HG03108 (cell line): ENCODE data around the gene PTGR1.
"Not testable (repeated sequence)": the region's sequence is repeated elsewhere in the genome, so short reads cannot be mapped to it uniquely, and the experiment has no call there.

Experiments
- ATAC-seq: cut with Tn5 transposase; IDR thresholded peaks from one replicate; pipeline ENCODE4 v1.9.1; 2021; ENCODE audit warnings: moderate library complexity; ENCODE audit not compliant: unreplicated experiment

PTGR1 gene

DNA sequence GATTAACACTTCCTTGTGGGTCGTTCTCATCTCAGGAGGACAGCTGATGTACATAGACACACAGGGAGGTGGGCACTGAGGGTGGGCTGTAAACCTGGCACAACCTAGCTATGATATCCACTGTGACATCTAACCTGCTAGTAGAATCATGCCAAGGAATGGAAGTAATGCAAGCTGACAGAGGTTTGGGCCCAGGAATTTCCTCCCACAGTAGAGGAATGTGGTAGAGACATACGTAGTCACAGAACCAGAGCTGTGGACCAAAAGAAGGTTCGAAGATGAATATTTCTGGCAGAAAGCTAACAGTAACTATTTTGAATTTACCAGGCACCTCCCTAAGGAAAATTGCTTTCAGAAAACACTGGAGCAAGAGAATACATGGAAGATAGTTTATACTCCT lies 16.5 kb upstream of the PTGR1 start:
- ATAC-seq, result no peak

DNA sequence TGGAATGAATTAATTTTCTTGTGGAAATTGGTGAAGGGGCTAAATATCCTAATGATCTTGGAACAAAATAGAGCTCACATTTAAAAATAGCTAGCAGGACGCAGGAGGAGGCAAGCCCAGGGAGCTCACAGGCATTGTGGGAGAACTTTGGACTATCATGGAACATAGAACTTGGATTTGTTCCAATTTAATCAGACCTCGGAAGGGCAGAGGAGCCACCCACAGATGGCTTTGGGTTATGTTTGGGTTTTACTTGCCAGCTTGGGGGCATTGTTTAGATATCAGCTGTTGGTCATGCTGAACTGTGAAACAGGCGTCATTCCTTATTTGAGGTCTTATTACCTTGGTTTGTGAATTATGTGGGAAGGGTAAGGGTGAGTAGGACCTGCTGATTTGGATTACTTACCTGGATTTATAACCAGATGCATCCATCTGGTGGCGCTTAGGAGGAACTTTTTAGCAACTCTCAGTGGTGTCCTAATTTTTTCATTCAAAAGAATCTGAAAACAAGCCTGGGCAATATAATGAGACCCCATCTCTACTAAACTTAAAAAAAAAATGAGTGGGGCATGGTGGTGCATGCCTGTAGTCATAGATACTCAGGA lies 14.1 kb upstream of the PTGR1 start:
- ATAC-seq, result no peak

DNA sequence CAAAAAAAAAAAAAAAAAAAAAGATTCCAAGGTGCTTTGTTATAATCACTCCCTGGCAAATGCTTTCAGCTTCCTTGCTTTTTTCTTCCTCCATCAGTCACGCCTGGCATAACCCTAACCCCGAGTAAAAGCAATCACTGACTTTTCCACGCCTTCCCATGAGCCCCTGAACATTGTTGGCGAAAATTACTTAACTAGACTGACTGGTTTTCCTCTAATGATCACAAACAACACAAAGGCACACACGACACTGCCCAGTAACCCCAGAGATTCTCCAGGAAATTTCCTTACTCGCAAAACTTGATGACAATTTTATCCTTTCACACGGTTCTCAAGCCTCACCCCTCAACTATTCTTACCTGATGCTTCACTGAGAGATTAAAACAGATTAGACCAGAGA lies 11.4 kb upstream of the PTGR1 start:
- no peak for ATAC-seq

DNA sequence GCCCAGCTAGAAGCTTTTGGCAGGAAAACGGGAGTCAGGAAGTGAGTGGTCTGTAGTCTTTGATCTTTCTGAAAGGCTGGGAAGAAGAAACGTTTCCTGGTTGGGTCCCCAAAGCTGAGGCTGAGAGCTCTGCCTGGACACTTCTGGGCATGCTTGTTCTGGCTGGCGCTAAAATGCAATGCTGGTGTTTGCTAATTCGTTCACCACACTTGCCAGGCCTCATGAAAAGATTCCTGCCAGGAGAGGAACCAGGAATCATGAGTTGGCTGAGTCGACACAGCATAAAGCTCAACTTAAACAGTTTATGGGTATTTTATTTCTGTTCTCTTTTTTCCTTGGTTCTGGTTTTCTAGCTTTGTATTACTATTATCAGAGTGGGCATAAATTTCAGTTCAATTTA lies 10.7 kb upstream of the PTGR1 start:
- no peak for ATAC-seq

DNA sequence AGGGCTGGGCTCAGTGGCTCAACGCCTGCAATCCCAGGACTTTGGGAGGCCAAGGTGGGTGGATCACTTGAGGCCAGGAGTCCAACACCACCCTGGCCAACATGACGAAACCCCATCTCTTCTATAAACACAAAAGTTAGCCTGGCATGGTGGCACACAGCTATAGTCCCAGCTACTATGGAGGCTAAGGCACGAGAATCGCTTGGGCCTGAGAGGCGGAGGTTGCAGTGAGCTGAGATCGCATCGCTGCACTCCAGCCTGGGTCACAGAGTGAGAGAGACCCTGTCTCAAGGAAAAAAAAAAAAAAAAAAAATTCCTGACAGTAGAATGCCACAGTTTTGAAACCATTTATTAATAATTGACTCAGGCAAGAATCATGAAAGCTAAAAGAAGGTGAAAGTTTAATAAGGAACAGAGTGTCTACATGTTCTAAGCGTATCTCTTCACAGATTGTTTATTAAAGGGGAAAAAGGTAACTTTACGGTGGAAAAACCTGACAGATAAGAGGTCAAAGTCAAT lies 5.7 kb upstream of the PTGR1 start:
- no peak for ATAC-seq

DNA sequence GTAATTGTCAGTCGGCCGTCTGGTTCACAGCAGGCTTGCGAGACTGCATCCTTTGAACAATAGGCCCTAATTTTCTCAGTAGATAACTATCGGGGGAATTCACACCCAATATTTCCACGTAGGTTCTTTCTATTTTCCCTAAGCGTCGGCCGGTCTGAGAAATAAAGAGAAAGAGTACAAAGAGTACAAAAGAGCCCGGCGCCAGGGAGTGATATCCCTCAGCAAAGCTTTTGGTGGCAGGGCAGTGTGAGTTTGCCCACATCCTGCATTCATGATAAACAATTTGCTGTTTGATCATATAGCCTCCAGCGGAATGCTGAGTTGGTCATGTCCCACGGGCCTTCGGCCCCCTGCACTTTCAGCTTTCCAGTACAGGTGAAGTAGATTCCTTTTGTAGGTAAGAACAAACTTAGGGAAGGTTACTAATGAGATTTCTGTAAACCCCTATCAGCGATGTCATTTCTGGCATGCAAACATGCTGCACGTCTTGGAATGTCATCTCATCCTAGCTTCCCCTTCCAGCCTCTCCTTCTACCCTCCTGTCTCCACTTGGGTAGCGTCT lies 4.7 kb upstream of the PTGR1 start:
- no peak for ATAC-seq

DNA sequence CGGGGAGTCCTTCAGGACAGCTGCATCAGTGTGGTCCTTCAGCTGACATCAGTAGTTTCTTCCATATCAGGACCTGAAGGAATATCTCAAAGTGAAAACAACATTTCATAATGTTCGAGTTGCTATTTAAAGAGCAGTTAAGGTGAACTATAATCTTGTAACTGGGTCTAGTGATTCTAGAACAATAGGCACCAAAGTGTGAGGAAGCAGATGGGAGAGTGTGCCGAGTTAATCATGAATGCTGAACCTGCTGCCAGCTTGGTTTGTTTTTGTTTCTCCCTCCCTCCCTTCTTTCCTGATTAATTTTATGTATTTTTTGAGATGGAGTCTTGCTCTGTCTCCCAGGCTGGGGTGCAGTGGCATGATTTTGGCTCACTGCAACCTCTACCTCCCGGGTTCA lies 3.6 kb upstream of the PTGR1 start:
- ATAC-seq, result no peak

DNA sequence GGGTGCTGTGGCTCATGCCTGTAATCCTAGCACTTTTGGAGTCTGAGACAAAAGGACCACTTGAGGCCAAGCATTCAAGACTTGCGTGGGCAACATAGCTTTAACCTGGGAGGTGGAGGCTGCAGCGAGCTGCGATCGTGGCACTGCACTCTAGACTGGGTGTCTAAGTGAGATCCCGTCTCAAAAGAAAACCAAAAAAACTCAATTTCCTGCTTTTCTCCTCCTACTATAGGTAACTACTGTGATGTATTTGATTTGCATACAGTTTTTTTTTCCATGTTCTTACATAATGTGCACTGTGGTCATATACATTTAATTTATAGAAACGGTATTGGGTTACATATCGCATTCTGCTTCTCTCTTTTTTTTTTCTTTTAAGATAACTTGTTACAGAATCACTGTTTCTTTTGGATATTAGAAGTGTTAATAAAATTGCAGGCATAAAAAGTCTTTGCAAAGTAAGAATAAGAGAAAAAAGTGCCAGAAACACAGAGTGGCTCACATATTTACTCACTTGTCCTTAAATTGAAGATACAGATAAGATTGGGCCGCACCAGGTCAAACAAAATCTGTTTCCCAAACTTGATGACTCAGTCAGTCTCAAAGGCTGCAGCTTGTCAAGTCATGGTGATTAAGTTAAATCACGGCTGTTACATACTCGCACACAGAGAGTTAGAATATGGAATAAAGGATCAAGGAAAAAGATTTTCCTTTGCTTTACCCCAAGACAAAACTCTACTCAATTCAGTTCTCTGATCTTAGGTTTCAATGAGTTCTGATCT lies 2.0 kb upstream of the PTGR1 start:
- ATAC-seq, result no peak

DNA sequence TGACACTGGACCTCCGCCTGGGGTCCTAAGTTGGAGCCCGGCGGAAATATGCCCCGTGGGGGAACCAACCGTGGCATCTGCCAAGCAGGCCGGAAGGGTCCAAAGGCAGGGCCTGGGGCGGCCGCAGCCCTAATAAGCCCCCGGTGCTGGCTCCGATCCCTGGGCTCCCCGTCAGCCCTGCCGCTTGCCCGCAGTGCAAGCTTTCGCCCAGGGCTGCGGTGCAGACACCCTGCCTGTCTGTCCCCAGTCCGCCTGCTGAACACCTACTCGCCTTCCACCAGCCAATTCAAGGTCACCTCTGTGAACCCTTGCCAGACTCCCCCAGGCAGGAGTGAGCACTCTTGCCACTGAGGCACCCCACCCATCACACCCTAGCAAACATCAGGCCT lies 502 bp upstream of the PTGR1 start:
- ATAC-seq, result no peak

DNA sequence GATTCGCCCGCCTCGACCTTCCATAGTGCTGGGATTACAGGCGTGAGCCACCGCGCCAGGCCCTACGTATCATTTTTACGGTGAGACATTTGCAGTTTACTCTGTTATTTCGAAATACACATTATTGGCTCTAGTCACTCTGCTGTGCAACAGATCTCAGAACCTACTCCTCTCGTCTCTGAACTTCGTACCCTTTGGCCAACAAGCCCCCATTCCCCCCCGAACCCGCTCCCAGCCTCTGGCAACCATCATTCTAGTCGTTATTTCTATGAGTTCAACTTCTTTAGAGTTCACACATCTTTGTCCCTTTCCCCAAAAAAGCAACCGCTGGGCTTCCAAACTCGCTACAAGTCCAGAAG lies 735 bp downstream of the PTGR1 start:
- ATAC-seq, result no peak

DNA sequence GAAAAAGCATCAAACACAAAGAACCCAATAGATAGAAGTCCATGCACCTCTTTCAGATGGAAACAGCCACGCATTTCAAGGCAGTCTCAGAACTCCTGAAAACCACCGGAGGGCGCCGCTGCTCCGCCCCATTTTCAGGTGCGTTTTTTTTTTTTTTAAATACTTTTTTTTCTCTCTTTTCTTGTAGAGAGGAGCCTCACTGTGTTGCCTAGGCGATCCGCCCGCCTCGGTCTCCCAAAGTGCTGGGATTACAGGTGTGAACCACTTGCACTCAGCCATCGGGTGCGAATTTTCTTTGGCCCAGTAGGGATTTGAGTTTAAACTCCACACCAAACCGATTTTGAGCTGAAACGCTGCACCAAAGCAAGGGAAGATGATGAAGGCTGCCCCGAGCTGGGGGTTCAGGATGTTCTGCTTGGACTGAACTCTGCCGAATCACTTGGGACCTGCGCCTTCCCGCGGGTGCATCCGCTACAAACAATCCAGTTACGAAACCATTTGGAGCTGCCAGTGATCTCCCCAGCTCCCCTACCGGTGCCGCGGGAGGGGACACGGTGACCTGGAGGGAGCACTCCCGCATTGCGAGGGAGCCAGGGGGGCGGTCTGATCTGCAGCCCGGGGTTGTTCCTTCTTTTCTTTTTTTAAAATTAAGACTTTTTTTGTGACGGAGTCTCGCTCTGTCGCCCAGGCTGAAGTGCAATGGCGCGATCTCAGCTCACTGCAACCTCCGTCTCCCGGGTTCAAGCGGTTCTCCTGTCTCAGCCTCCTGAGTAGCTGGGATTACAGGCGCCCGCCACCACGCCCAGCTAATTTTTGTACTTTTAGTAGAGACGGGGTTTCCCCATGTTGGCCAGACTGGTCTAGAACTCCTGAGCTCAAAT lies 1.4 kb downstream of the PTGR1 start:
- ATAC-seq, result peak; percentile 64

DNA sequence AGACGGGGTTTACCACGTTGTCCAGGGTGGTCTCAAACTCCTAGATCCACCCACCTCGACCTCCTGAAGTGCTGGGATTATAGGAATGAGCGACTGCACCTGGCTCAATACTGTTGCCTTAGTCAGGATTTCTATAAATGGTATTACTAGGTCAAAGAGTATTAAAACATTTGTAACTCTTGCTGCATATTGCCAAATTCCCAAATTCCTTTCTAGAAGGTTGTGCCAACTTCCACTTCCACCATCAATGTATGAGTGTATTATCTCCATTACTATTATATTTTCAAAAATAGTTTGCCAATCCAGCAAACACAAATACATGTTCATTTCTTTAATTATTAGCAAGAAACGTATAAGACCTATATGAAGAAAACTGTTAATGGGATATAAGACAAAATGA lies 10.6 kb downstream of the PTGR1 start:
- ATAC-seq, result no peak

DNA sequence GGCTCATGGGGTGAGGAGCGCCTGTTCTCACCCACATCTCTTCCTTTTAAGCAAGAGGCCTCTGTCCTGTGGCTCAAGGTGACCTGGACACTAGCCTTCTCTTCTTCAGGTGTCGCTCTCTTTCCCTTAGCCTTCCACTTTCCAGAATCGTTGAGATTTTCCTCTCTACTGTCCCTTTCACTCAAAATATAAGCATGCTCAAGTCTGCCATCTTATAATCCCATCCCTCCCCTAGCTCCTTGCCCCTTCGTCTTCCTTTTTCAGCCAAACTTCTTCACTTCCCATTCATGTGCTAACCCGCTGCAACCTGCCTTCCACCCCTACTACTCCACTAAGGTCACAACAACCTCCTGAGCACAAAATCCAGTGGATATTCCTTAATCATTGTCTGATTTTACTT lies 13.1 kb downstream of the PTGR1 start:
- ATAC-seq, result no peak

DNA sequence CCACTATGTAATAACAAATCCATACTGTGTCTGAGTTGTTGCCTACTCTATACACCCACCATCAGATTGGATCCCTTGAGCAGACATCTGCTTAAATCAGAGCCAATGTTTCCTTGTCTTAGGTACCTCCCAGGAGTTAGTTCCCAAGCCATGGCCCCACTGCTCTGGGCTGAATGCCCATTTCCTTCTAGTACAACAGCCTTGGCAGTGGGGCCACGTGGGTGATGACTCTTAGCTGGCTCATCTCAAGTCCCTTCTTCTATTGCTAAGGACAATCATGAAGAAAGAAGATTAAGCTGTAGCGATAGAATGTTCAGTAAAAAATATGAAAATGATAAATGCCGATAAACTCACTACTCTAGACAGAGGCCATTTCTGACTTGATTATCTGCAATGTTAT lies 16.6 kb downstream of the PTGR1 start:
- ATAC-seq, result no peak

DNA sequence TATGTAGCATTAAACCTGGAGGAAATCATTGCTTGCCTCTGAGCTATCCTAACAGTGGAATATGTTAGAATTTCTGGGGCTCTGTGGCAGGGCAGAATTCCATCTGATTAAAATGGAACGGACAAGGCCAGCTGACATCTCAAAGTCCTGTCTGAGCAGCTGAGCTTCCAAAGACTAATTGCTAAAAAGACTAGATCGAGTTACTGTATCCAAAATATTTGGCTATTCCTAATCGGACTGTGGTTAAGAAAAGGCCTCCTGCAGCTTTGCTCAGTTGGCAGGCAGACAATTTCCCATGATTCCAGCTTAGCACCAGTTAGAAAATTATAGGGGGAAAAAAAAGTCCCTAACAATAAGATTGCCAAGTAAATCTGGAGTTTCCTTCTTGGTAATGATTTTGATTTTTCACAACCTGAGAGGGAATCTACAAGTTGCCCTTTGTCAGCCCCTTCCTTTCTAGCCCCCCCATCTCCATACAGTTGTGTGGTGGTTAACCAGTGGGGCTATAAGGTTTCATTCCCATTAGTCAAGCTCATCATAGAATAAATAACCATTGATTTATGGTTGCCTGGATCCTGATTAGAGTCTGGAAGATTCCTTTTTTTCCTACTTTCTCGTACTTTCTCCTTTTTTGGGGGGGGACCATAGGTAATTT lies 26.4 kb downstream of the PTGR1 start:
- ATAC-seq, result no peak

DNA sequence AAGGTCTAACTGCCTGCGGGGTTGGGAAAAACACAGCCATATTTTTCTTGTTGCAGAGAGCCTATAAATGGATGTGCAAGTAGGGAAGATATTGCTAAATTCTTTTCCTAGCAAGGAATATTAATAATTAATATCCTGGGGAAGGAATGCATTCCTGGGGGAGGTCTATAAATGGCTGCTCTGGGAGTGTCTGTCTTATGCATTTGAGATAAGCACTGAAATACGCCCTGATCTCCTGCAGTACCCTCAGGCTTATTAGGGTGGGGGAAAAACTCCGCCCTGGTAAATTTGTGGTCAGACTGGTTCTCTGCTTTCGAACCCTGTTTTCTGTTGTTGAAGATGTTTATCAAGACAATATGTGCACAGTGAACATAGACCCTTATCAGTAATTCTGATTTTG lies 31.3 kb downstream of the PTGR1 start:
- not testable (repeated sequence) for ATAC-seq

DNA sequence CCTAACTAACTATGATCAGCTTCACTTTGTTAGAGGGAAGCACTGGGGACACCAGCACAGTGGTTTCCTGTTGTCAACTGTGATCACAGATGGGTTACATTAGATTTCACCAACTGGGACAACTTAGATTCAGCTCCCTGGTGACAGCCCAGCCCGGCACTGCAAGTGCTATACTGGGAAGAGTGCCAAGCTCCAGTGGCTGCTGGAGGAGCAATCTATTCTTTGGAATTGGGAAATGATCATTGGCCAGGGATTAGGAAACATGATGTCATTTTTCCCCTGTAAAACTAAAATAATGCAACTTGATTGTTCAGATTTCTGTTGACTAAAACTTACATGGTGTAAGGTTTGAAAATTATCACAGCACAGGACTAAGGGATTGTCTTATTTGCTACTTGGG lies 33.2 kb downstream of the PTGR1 start:
- ATAC-seq, result no peak

DNA sequence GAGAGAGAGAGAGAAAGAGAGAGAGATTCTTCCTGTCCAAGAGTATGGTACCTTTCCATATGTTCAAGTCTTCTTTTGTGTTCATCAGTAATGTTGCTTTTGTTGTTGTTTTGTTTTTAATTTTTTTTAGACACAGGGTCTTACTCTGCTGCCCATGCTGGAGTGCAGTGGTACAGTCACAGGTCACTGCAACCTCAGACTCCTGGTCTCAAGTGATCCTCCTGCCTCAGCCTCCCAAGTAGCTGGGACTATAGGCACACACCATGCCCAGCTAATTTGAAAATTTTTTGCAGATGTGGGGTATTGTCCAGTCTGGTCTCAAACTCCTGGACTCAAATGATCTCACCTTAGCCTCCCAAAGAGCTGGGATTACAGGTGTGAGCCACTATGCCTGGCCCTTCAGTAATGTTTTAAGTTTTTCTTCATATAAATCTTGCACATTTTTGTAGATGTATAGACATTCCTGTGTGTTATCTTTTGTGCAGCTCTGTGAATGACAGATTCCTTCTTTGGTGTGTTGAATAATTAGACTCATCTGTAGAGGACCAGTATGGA lies 38.2 kb downstream of the PTGR1 start:
- ATAC-seq, result no peak

DNA sequence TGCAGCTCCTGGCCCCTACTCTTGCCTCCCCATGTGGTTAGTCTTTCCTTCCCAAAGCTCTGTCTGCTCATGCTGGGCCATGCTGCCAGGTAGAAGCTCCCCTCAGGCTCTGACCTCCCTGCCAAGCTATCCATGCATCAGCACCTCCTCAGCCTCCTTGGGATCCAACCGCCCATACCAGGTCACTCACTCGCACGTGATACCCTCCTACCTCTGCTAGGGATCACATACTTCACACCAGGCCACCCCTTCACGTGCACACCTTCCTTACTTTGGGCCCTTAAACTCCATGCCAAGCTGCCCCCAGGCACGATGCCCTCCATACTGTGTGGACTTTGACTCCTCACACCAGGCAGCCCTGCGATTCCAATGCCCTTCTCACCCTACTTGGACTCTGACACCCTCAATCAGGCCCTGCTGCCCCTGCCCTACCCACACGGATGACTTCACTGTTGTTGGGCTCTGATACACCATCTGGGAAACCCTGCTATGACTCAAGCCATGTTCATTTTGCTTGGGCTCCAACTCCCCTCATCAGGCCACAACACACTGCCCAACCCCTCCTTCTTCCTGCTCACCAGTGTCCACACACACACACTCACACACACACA lies 40.3 kb downstream of the PTGR1 start:
- no peak for ATAC-seq

DNA sequence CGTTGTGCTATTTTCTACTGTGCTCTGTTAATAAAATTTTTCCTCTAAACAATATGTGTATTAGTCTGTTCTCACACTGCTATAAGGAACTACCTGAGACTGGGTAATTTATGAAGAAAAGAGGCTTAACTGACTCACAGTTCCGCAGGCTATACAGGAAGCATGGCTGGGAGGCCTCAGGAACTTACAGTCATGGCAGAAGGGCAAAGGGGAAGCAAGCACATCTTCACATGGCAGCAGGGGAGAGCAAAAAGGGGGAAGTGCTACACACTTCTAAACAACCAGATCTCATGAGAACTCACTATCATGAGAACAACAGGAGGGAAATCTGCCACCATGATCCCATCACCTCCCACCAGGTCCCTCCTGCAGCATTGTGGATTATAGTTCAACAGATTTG lies 44.0 kb downstream of the PTGR1 start:
- ATAC-seq, result not testable (repeated sequence)
